Right kidney (tissue), 1 donor: Measurements from ENCODE around the gene DSP.
A peak's percentile ranks its signal among the peaks of the same experiment; 100 is the strongest.

ENCODE experiments used
- DNase-seq: peaks from one replicate; pipeline ENCODE4 v3.0.0-alpha.2; 2016

DSP gene

GRCh38 chr6:7594579-7595125 lies 53.2 kb downstream of the DSP start:
- DNase-seq = no peak

GRCh38 chr6:7604003-7604402 lies 62.5 kb downstream of the DSP start:
- no peak for DNase-seq

DNA sequence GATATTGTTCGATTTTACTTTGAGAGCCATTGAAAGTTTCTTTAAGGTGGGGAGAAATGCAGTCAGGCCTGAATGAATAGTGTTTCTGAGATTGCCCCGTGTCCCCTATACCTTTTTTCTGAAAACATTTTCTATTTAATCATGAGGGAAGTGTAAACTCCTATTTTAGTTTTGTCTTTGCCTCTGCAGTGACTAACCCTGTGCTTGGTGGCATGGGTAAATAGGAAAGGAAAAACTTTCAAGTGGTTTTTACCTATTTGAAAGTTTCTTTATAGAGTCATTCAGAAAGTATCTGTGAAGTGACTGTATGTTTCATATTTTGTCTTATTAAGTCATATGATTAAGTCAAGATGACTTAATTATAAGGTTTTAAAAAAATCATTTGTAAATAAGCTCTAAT lies 63.0 kb downstream of the DSP start:
- DNase-seq = no peak

DNA sequence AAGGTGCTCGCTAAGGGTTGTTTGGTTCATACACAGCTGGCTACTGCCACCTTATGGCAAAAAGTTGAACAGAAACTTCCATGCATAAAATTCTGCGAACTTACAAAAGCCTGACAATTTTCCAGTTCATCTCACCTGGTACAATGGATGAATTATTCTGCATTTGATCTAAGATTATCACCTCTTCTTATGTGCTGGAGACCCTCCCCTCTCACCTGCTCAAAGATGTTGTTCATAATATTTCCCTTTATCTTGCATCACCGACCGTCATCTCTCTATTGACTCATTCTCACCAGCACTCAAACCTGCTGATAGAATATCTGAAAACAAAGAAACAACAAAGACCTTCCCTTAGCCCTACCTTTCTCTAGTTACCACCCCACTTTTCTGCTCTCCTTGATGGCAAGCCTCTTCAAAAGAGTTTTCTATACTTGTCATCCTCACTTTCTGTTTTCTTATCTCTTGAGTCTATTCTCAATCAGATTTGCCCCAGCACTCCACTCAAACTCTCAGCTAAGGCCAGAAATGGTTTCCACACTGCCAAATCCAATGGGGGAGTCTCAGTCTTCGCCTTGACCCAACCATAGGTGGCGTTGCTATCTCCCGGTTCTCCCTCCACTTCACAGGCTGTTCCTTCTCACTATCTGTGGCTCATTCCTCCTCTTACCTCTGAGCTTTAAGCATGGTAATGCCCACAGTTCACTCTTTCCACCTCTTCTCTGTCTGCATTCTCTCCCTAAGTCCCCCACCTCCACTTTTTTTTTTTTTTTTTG lies 74.3 kb downstream of the DSP start:
- DNase-seq = peak; percentile 37

DNA sequence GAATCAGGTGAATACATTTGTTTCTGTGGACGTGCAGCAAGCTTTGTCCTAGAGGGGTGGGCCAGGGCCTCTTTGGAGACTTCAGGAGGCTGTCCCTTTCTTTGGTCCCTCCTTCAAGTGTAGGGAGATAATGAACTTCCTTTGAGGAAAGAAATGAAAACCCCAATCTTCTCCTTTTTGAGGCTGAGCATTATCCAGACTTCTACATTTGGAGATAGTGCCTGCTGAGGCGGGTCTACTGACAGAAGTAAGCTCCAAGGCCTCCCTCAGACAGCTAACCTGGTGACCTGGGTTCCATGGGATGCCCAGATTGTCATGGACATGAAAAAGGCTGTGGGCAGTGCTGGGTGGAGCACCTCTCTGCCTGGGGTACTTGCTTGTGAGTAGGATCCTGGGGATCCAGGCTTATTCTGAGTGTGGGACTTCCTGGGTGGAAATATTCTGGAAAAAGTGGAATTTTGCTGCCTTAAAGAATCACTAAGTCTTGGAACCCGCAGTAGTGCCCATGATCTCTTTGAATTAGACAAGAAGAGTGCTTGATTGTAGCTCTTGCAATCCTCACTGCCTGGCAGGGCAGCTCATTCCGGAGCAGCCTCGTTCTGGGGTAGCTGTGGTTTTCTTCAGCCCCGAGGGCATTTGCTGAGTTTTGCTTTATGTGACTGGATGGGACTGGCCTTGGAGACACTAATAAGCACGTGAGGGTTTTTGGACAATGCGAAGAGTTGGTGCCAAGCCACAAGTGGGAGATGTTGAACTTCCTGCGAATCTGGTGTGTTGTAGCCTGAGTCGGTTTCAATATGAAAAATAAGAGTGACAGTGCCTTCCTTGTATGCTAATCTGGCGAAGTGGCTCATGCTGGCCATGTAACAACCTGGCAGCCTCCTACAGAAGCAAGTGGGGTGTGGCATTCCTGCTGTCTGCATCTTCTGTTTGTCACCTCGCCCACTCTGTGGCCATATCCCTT lies 76.6 kb downstream of the DSP start:
- no peak for DNase-seq

GRCh38 chr6:7621761-7622160 lies 80.3 kb downstream of the DSP start:
- DNase-seq = no peak

GRCh38 chr6:7624796-7625710 lies 83.6 kb downstream of the DSP start:
- no peak for DNase-seq

GRCh38 chr6:7628479-7628878 lies 87.0 kb downstream of the DSP start:
- DNase-seq = no peak

- DNase-seq = no peak
These were observed 87.4 kb downstream of the DSP start for GRCh38 chr6:7628909-7629308.

GRCh38 chr6:7629321-7629720 lies 87.8 kb downstream of the DSP start:
- DNase-seq = no peak

DNA sequence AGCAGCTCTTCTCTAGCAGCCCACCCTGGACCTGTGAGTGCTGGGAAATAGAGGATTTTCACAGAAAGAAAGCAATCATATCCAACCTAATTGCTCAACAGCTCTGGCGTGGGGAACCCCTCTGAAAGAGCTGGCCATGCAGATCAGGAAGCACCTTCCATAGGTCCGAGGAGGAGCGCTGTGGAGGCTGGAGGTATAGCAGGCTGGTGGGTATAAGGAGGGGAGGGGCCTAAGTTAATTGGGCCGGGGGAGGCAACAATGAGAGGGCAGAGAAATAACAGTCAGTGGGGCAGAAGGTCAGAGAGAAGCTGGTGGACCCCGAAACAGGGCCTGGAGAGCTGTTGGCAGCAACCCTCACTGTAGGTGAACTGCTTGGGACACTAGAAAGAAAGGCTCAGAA lies 89.3 kb downstream of the DSP start:
- no peak for DNase-seq

GRCh38 chr6:7631466-7631865 lies 90.0 kb downstream of the DSP start:
- DNase-seq = no peak

DNA sequence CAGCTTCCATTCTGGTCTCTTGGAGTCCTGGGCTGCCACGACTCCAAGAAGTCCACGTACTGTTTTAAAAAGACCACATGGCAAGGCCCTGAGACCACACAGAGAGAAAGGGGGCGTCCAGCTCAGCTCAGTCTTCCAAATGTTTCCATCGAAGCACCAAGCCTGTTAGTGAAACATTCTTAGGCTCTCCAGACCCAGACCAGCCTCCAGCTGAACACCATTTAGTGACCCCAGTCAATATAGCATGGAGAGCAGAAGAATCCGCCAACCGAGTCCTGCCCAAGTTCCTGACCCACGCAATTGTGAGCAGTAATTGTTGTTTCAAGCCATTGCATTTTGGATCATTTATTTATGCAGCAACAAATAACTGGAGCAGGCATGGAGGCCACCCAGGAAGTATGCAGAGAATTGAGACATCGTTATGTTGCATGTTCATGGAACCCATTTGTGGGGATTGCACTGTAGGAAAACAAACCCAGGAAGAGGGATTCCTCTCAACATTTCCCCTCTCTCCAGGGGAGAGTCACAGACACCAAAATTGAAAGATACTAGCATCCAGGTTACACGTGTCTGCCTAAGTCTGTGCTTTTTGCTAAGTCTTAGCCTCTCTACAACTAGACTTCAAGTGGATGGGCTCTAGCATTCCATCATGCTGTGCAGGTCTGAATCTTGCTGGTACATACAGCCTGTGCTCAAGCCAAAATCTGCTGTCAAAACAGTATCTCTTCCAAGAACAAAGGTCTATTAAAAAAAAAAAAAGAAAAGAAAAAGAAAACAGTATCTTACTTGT lies 91.2 kb downstream of the DSP start:
- no peak for DNase-seq

DNA sequence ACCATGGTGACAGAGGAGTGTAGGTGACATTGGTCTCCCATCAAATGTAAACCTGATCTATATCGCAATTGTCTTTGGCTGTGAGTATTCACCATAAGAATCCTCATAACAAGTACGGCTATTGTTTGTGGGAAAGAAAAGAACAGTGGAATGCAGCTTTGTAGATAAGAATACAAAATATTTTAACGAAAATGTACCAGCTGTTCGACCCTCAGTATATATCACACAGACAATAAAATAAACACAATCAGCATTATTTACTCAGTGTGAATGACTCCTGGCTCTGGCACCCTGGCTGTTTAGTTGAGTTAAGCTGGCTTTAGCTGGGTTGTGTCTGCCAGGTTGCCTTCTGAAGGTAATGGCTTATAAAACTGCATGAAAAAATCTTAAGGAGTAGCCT lies 91.9 kb downstream of the DSP start:
- DNase-seq = no peak

DNA sequence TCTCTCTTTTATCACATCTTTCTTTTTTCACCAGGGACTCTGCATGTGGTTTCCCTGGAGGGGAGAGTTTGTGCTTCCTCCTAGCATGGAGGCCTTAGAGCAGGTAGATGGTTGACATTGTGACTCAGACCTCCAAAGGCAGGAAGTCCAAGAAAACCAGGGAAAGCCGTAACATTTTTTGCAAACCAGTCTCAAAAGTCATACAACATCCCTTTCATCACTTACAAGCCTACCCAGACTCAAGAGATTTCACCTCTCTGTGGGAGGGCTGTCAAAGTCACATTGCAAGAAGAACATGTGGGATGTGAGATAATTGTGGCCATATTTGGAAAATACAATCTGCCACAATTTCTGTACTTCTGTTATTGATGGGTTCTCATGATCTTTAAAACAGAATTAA lies 94.7 kb downstream of the DSP start:
- no peak for DNase-seq
